HG02610 (cell line): Measurements from ENCODE around the gene NBAS.
"Not testable (repeated sequence)": the region's sequence is repeated elsewhere in the genome, so short reads cannot be mapped to it uniquely, and the experiment has no call there.

Experiments
- ATAC-seq: cut with Tn5 transposase; IDR thresholded peaks from one replicate; pipeline ENCODE4 v1.9.1; 2021; ENCODE audit warnings: mild to moderate bottlenecking, moderate library complexity; ENCODE audit not compliant: unreplicated experiment

NBAS gene

GRCh38 chr2:15323227-15323626 lies 237.9 kb downstream of the NBAS start:
- peak; percentile 54 for ATAC-seq

- not testable (repeated sequence) for ATAC-seq
Measured at GRCh38 chr2:15321481-15321880, 239.7 kb downstream of the NBAS start.

GRCh38 chr2:15316370-15316814 lies 244.7 kb downstream of the NBAS start:
- ATAC-seq = no peak

- ATAC-seq = no peak
Measured at GRCh38 chr2:15315411-15315810, 245.7 kb downstream of the NBAS start.

GRCh38 chr2:15313657-15314056 lies 247.5 kb downstream of the NBAS start:
- peak; percentile 83 for ATAC-seq

GRCh38 chr2:15311926-15312325 lies 249.2 kb downstream of the NBAS start:
- ATAC-seq = no peak

GRCh38 chr2:15311201-15311907 lies 249.8 kb downstream of the NBAS start:
- ATAC-seq = peak; percentile 62

GRCh38 chr2:15307526-15307925 lies 253.6 kb downstream of the NBAS start:
- no peak for ATAC-seq

GRCh38 chr2:15306706-15307105 lies 254.4 kb downstream of the NBAS start:
- ATAC-seq = no peak

- no peak for ATAC-seq
Measured at GRCh38 chr2:15303874-15304273, 257.3 kb downstream of the NBAS start.

- ATAC-seq = no peak
Measured at GRCh38 chr2:15302154-15302553, 259.0 kb downstream of the NBAS start.

GRCh38 chr2:15300624-15301573 lies 260.2 kb downstream of the NBAS start:
- ATAC-seq = no peak

- no peak for ATAC-seq
Measured at GRCh38 chr2:15299904-15300520, 261.1 kb downstream of the NBAS start.

GRCh38 chr2:15298770-15299169 lies 262.4 kb downstream of the NBAS start:
- no peak for ATAC-seq

GRCh38 chr2:15293262-15293937 lies 267.7 kb downstream of the NBAS start:
- ATAC-seq = no peak

GRCh38 chr2:15287447-15288184 lies 273.5 kb downstream of the NBAS start:
- no peak for ATAC-seq

- no peak for ATAC-seq
Measured at GRCh38 chr2:15284614-15285013, 276.5 kb downstream of the NBAS start.

- ATAC-seq = no peak
Measured at GRCh38 chr2:15281681-15282080, 279.5 kb downstream of the NBAS start.

GRCh38 chr2:15279201-15279876 lies 281.8 kb downstream of the NBAS start:
- no peak for ATAC-seq

GRCh38 chr2:15278296-15278695 lies 282.8 kb downstream of the NBAS start:
- no peak for ATAC-seq
